Type B pancreatic cell (in vitro differentiated cells): ENCODE results near the gene GNAS. TPM values are rescaled to one million over a fixed set of nuclear protein-coding genes. Genes with fewer than 3 reads are reported as not detected.

Experiments used
- DNase-seq: peaks from one replicate; pipeline ENCODE4 v3.0.0; 2021; ENCODE audit warnings: mixed read lengths; ENCODE audit not compliant: unreplicated experiment; ENCODE audit errors: extremely low spot score
- H3K27ac Mint-ChIP-seq: 2 replicates; pipeline ENCODE4 v1.8.0; 2021; ENCODE audit warnings: mild to moderate bottlenecking, mixed read lengths
- H3K27me3 Mint-ChIP-seq: 2 replicates; pipeline ENCODE4 v1.8.0; 2021; ENCODE audit warnings: mixed read lengths
- H3K36me3 Mint-ChIP-seq: 2 replicates; pipeline ENCODE4 v1.8.0; 2021; ENCODE audit warnings: mixed read lengths
- H3K4me1 Mint-ChIP-seq: one replicate; pipeline ENCODE4 v1.8.0; 2021; ENCODE audit warnings: mixed read lengths; ENCODE audit not compliant: unreplicated experiment
- H3K4me3 Mint-ChIP-seq: 2 replicates; pipeline ENCODE4 v1.8.0; 2021; ENCODE audit warnings: mild to moderate bottlenecking, mixed read lengths
- H3K9me3 Mint-ChIP-seq: 2 replicates; pipeline ENCODE4 v1.8.0; 2021; ENCODE audit warnings: mixed read lengths
- CTCF ChIP-seq: fragments of 200-600 bp; sonication (generic); conservative IDR thresholded peaks from 2 replicates; pipeline ENCODE4 v1.5.0; 2021; ENCODE audit warnings: antibody characterized with exemption, mild to moderate bottlenecking
- total RNA-seq: library from RNA; stranded (reverse); gene quantifications from 2 replicates; pipeline ENCODE4 v1.2.1, GENCODE V29; 2021; ENCODE audit warnings: low replicate concordance

Gene GNAS
- total RNA-seq, 1 donor from 2014 or later: 1,406 TPM

DNA sequence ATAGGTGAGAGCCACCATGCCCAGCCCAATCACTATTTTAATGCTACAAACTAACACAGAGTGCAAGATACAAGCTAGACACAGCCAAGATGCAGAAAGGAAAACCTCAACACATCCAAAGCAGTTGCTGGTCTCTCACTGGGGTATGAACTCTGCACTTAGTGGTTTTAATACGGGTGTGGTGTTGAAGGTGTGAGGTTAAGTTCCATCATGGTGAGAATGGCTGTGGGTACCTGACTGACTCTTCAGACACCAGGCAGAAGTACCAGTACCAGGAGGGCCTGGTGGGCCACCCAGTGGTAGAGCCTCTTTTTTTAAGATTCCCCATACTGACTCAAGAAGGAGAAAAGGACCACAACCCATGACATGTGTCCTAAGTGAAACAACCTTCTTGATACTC lies 14.8 kb upstream of the GNAS start:
- no peak overlapping the region for H3K4me3 Mint-ChIP-seq
- no peak overlapping the region for H3K27ac Mint-ChIP-seq
- peaks cover 23% of the 10 kb centered on the region for H3K36me3 Mint-ChIP-seq
- H3K27me3 Mint-ChIP-seq: peaks cover 66% of the 10 kb centered on the region
- H3K4me1 Mint-ChIP-seq: peaks cover 8% of the 10 kb centered on the region
- DNase-seq: no peak
- no peak for TF ChIP-seq CTCF
- H3K9me3 Mint-ChIP-seq: no peaks in the 10 kb centered on the region

DNA sequence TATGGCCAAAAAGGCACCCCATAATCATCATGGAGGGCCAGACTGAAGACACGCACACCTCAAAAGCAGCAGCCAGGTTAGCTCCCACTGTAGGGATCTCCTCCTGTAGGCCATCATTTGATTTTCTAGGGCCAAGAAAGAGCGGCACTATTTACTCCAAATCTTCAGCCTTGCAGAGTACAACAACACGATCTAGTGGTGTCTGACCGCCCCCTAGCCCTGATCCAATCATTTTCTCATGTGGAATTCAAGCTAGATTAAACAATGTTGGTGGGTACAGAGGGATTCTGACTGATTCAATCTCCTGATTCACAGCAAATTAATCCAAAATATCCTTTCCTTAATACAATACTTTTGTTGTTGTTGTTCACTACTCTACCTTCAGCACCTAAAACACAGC lies 14.3 kb upstream of the GNAS start:
- Mint-ChIP-seq H3K4me3 (no peak overlapping the region), H3K36me3 (peaks cover 23% of the 10 kb centered on the region), H3K27me3 (peaks cover 70% of the 10 kb centered on the region), H3K27ac (no peak overlapping the region), H3K4me1 (peaks cover 9% of the 10 kb centered on the region), H3K9me3 (no peaks in the 10 kb centered on the region)
- no peak for TF ChIP-seq CTCF
- no peak for DNase-seq

GRCh38 chr20:58839474-58839874 lies 13.0 kb upstream of the GNAS start:
- no peaks in the 10 kb centered on the region for H3K9me3 Mint-ChIP-seq
- H3K27me3 Mint-ChIP-seq: peaks cover 73% of the 10 kb centered on the region
- H3K27ac Mint-ChIP-seq: no peak overlapping the region
- peak overlapping the region; percentile 83 for H3K4me3 Mint-ChIP-seq
- peak; percentile 73 for TF ChIP-seq CTCF
- peaks cover 24% of the 10 kb centered on the region for H3K36me3 Mint-ChIP-seq
- no peak for DNase-seq
- H3K4me1 Mint-ChIP-seq: peaks cover 13% of the 10 kb centered on the region

DNA sequence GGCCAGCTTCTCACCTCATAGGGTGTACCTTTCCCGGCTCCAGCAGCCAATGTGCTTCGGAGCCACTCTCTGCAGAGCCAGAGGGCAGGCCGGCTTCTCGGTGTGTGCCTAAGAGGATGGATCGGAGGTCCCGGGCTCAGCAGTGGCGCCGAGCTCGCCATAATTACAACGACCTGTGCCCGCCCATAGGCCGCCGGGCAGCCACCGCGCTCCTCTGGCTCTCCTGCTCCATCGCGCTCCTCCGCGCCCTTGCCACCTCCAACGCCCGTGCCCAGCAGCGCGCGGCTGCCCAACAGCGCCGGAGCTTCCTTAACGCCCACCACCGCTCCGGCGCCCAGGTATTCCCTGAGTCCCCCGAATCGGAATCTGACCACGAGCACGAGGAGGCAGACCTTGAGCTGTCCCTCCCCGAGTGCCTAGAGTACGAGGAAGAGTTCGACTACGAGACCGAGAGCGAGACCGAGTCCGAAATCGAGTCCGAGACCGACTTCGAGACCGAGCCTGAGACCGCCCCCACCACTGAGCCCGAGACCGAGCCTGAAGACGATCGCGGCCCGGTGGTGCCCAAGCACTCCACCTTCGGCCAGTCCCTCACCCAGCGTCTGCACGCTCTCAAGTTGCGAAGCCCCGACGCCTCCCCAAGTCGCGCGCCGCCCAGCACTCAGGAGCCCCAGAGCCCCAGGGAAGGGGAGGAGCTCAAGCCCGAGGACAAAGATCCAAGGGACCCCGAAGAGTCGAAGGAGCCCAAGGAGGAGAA lies 12.3 kb upstream of the GNAS start:
- Mint-ChIP-seq H3K36me3 (peaks cover 24% of the 10 kb centered on the region), H3K4me3 (peak overlapping the region; percentile 83), H3K4me1 (peaks cover 13% of the 10 kb centered on the region), H3K9me3 (no peaks in the 10 kb centered on the region), H3K27me3 (peaks cover 80% of the 10 kb centered on the region), H3K27ac (no peak overlapping the region)
- DNase-seq: no peak
- no peak for TF ChIP-seq CTCF

DNA sequence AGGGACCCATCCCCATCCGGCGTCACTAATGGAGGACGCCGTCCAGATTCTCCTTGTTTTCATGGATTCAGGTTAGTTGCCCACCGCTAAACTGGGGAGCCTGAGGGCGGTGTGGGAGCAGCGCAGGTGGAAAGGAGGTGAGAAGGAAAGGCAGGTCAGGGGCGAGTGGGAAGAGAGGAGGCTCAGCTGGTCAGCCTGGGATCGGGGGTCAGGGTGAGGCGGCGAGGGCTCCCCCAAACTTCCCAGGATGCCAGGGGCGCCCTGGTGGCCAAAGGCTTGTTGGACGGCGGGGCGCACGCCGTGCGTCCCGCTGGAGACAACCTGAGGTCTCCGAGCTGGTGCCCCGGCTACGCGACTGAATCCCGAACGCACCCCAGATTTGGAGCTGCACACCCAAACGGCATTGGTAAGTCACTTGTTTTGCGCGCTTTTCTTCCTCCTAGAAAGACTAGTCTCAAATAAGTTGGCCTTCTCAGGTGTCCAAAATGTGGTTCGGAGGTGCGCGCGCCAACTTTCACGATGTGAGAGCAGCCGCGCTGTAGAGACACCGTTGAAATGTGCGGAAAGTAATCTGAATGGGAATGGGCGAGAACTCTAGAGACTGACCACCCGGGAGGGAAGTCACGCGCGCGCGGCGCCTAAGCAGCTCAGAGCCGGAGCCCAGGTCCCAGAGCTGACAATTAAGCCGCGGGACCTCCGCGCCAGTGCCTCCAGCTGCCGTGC lies 11.5 kb upstream of the GNAS start:
- Mint-ChIP-seq H3K27ac (no peak overlapping the region), H3K27me3 (peaks cover 86% of the 10 kb centered on the region), H3K36me3 (peaks cover 24% of the 10 kb centered on the region), H3K4me3 (peak overlapping the region; percentile 83), H3K9me3 (no peaks in the 10 kb centered on the region), H3K4me1 (peaks cover 13% of the 10 kb centered on the region)
- no peak for TF ChIP-seq CTCF
- DNase-seq: no peak
